RWPE1 (cell line): Measurements from ENCODE around the gene CT45A8.
"Not testable (repeated sequence)": the region's sequence is repeated elsewhere in the genome, so short reads cannot be mapped to it uniquely, and the experiment has no call there.

Source experiments
- CTCF ChIA-PET: fragments of 350-600 bp; sonication (Branson Sonifier 250); formaldehyde crosslinking; extraction: SDS; loops from one replicate; lab custom pipeline; 2021; lab: Yijun Ruan, JAX
- POLR2A ChIA-PET: fragments of 400-600 bp; formaldehyde crosslinking; extraction: SDS; loops from one replicate; lab custom pipeline; 2020; ENCODE audit warnings: antibody characterized with exemption; ENCODE audit not compliant: low non-redundant PET; lab: Yijun Ruan, JAX
- DNase-seq: peaks from one replicate; pipeline ENCODE4 v3.0.0; 2012; ENCODE audit warnings: low spot score
- H3K27ac ChIP-seq: fragments of 450-650 bp; 2 replicates; pipeline ENCODE4 v1.5.1; 2017
- TF ChIP-seq, protein P1 (sequence below): fragments of 450-650 bp; conservative IDR thresholded peaks from 2 replicates; pipeline ENCODE4 v1.5.1; 2017; ENCODE audit warnings: low read depth, mild to moderate bottlenecking

CT45A8 gene

GRCh38 chrX:135854438-135854837 is at the start of gene CT45A8:
TSS of gene CT45A8 (minus strand) at chrX:135854538. CDS start at chrX:135850783, 3,755 bp downstream.
- POLR2A ChIA-PET, CTCF ChIA-PET, DNase-seq, H3K27ac ChIP-seq: not testable (repeated sequence)

DNA sequence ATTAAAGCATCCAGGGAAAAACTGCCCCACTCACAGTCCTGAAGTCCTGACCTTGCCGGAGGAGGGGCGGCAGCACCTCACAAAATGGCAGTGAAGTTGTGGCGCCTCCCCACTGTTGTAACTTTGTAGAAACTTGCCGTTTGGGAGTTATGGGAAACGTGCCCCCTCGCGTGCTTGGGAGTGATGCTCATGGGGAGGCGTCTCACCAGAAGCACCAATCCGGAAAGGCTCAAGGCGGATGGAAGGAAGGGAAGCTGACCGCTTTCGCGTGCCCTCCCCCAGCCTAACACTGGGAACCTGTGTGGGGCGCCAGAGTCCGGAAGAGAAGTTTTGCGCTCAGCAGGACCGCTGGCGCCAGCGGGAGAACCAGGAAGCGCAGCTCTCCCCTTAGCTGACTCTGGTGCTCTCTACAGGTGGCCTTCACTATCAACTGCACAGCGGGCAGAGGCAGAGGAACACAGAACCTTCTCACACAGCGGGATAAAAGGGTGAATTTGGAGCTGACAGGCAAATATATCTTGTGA is 39.0 kb upstream of the CT45A8 start, which contains the start of the genes CT45A10 and SAGE1:
Gene CT45A10, minus strand, starts transcription at position 151 of the 524 bp plus-strand sequence. CDS start 8,100 bp downstream, outside the sequence.
Gene SAGE1, plus strand, starts transcription at position 423 of the 524 bp plus-strand sequence. CDS start 2,527 bp downstream, outside the sequence.
- TF ChIP-seq, protein P1, sequence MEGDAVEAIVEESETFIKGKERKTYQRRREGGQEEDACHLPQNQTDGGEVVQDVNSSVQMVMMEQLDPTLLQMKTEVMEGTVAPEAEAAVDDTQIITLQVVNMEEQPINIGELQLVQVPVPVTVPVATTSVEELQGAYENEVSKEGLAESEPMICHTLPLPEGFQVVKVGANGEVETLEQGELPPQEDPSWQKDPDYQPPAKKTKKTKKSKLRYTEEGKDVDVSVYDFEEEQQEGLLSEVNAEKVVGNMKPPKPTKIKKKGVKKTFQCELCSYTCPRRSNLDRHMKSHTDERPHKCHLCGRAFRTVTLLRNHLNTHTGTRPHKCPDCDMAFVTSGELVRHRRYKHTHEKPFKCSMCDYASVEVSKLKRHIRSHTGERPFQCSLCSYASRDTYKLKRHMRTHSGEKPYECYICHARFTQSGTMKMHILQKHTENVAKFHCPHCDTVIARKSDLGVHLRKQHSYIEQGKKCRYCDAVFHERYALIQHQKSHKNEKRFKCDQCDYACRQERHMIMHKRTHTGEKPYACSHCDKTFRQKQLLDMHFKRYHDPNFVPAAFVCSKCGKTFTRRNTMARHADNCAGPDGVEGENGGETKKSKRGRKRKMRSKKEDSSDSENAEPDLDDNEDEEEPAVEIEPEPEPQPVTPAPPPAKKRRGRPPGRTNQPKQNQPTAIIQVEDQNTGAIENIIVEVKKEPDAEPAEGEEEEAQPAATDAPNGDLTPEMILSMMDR: no peak
- CTCF ChIA-PET: no interaction called here
- no peak within 1 kb of the TSS for H3K27ac ChIP-seq
- POLR2A ChIA-PET: no interaction called here
- DNase-seq: no peak

GRCh38 chrX:135892781-135893180 is 38.4 kb upstream of the CT45A8 start:
- no peak overlapping the region for H3K27ac ChIP-seq
- ChIA-PET CTCF (no interaction called here), POLR2A (no interaction called here)
- TF ChIP-seq, protein P1: no peak
- no peak for DNase-seq

- POLR2A ChIA-PET: no interaction called here
- CTCF ChIA-PET: interaction anchor here (1.0 kb wide), 1 partner anchor 150 kb away, joined by 3 read pairs; no protein-coding TSS in a partner anchor
- TF ChIP-seq, protein P1: no peak
These were observed 35.8 kb upstream of the CT45A8 start for GRCh38 chrX:135890087-135890585.

DNA sequence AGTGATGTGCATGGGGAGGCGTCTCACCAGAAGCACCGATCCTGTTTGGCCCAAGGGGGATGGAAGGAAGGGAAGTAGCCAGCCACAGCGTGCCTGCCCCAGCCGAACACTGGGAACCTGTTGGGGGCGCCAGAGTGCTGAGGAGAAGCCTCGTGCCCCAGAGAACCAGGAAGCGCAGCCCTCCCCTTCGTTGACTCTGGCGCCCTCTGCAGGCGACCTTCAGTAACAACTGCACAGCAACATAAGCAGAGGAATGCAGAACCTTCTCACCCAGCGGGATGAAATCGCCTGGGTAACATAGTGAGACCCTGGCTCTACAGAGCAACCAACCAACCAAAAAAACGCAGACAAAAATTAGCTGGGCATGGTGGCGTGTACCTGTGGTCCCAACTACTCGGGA is 34.6 kb upstream of the CT45A8 start:
- H3K27ac ChIP-seq, CTCF ChIA-PET, POLR2A ChIA-PET, DNase-seq: not testable (repeated sequence)

More at GRCh38 chrX:135890087-135890585, 35.8 kb upstream of the CT45A8 start:
- DNase-seq: no peak
- H3K27ac ChIP-seq: no peak overlapping the region

DNA sequence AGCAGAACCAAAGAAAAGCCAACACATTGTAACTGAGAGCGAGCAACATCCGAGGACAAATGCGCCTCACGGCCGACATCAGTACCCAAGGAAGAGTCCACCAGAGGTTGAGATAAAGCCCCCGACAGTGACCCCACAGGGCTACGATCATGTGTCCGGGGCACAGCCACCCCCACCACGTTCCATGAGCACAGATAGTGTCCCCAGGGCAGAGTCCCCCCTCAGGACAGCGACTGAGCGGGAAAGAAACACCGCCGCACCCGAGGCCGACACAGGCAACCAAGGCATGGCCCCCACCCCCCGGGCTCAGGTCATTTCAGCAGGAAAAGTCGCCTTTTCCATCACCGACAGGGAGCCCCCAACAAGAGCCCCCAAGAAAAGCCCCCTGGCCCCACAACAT is 33.9 kb upstream of the CT45A8 start:
- DNase-seq, H3K27ac ChIP-seq, POLR2A ChIA-PET, CTCF ChIA-PET: not testable (repeated sequence)

DNA sequence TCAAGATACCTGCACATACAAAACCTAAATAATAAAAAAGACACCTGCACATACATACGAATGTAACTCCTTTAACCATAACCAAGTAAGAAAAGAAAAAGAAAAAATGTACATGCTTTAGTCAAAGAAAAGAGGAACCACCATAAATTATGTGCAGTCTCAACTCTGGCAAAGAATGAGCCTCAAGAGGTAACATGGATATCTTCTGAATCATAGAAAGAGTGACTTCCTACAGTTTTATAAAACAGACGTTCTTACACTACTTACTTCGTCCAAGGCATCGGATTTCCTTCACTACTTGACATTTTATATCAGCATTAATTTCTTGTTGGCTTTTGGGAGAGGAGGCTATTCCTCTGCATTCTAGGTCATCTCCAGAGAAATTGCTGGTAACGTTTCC is 28.4 kb upstream of the CT45A8 start:
- CTCF ChIA-PET, H3K27ac ChIP-seq: not testable (repeated sequence)

GRCh38 chrX:135871712-135872111 is 17.4 kb upstream of the CT45A8 start, which contains the start of gene CT45A9:
TSS of gene CT45A9 (minus strand) at chrX:135871812. CDS start at chrX:135868061, 3,751 bp downstream.
- H3K27ac ChIP-seq, POLR2A ChIA-PET, CTCF ChIA-PET, DNase-seq: not testable (repeated sequence)

More for the DNA sequence above, 28.4 kb upstream of the CT45A8 start:
- POLR2A ChIA-PET, DNase-seq: not testable (repeated sequence)

GRCh38 chrX:135837180-135837579 is 17.2 kb downstream of the CT45A8 start, which contains the start of gene CT45A7:
TSS of gene CT45A7 (minus strand) at chrX:135837280. CDS start at chrX:135833533, 3,747 bp downstream.
- H3K27ac ChIP-seq, CTCF ChIA-PET, DNase-seq, POLR2A ChIA-PET: not testable (repeated sequence)

- DNase-seq, POLR2A ChIA-PET, CTCF ChIA-PET, H3K27ac ChIP-seq: not testable (repeated sequence)
These were observed 34.4 kb downstream of the CT45A8 start, which contains the start of gene CT45A2 for GRCh38 chrX:135819912-135820311. TSS of gene CT45A2 (minus strand) at chrX:135820012. CDS start at chrX:135816265, 3,747 bp downstream.

DNA sequence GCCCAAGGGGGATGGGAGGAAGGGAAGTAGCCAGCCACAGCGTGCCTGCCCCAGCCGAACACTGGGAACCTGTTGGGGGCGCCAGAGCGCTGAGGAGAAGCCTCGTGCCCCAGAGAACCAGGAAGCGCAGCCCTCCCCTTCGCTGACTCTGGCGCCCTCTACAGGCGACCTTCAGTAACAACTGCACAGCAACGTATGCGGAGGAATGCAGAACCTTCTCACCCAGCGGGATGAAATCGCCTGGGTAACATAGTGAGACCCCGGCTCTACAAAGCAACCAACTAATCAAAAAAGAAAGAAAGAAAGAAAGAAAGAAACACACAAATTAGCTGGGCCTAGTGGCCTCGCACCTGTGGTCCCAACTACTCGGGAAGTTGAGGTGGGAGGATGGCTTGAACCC is 51.7 kb downstream of the CT45A8 start, which contains the start of gene CT45A6:
Gene CT45A6, minus strand, starts transcription at position 101 of the 400 bp plus-strand sequence. CDS start 3,794 bp downstream, outside the sequence.
- H3K27ac ChIP-seq, POLR2A ChIA-PET, CTCF ChIA-PET, DNase-seq: not testable (repeated sequence)
